ENCODE measurements around the gene ANKK1.

GRCh38 chr11:113447621-113448315, 60.2 kb downstream of the ANKK1 start:
- TF ChIP-seq POLR2A (IDR thresholded peaks at IDR 0.05; ENCODE audit: low read depth, low read length) (no peak), POLR2AphosphoS5 (IDR thresholded peaks at IDR 0.05; ENCODE audit: low read depth, low read length) (no peak), TAF1 (IDR thresholded peaks at IDR 0.05; ENCODE audit: borderline replicate concordance, low read depth, low read length) (no peak)
